Bronchial epithelial cell (primary cell): ENCODE measurements around the gene POU2F3. TPM values are rescaled to one million over a fixed set of nuclear protein-coding genes. Genes with fewer than 3 reads are reported as not detected.

Source experiments
- DNase-seq: peaks from one replicate; pipeline ENCODE4 v3.0.0-alpha.2; 2010; ENCODE audit warnings: low read depth
- FAIRE-seq: peaks from 2 replicates; lab custom pipeline; 2011; peaks lifted over from hg19 to GRCh38; lab: Jason Lieb, UNC
- H3K27me3 ChIP-seq: 2 replicates; pipeline ENCODE4 v1.5.1; 2011; ENCODE audit warnings: low read length; ENCODE audit not compliant: control insufficient read depth, insufficient read depth
- H3K36me3 ChIP-seq: 2 replicates; pipeline ENCODE4 v1.5.1; 2011; ENCODE audit warnings: low read length; ENCODE audit not compliant: control insufficient read depth, insufficient read depth
- H3K4me3 ChIP-seq: 2 replicates; pipeline ENCODE4 v1.5.1; 2011; ENCODE audit warnings: mild to moderate bottlenecking, low read depth, low read length, control low read depth
- total RNA-seq: library from RNA; depleted of rRNA; stranded (reverse); fragments of >200 nt; gene quantifications from 2 replicates; pipeline ENCODE4 v1.2.1, GENCODE V29; 2014
- TF ChIP-seq, protein P1 (sequence below): IDR thresholded peaks from 2 replicates; pipeline ENCODE4 v1.5.1; 2011; ENCODE audit warnings: mild to moderate bottlenecking, moderate library complexity, low read length, control low read depth, inconsistent platforms; ENCODE audit not compliant: insufficient read depth, severe bottlenecking

Gene POU2F3
- total RNA-seq, 1 donor from 2014 or later: not detected

- Histone ChIP-seq H3K4me3 (no peak overlapping the region), H3K36me3 (no peaks in the 10 kb centered on the region), H3K27me3 (peaks cover 2% of the 10 kb centered on the region)
- TF ChIP-seq, protein P1, sequence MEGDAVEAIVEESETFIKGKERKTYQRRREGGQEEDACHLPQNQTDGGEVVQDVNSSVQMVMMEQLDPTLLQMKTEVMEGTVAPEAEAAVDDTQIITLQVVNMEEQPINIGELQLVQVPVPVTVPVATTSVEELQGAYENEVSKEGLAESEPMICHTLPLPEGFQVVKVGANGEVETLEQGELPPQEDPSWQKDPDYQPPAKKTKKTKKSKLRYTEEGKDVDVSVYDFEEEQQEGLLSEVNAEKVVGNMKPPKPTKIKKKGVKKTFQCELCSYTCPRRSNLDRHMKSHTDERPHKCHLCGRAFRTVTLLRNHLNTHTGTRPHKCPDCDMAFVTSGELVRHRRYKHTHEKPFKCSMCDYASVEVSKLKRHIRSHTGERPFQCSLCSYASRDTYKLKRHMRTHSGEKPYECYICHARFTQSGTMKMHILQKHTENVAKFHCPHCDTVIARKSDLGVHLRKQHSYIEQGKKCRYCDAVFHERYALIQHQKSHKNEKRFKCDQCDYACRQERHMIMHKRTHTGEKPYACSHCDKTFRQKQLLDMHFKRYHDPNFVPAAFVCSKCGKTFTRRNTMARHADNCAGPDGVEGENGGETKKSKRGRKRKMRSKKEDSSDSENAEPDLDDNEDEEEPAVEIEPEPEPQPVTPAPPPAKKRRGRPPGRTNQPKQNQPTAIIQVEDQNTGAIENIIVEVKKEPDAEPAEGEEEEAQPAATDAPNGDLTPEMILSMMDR: no peak
- no peak for FAIRE-seq
- no peak for DNase-seq
These were observed 9.4 kb upstream of the POU2F3 start for GRCh38 chr11:120230433-120231071.

DNA sequence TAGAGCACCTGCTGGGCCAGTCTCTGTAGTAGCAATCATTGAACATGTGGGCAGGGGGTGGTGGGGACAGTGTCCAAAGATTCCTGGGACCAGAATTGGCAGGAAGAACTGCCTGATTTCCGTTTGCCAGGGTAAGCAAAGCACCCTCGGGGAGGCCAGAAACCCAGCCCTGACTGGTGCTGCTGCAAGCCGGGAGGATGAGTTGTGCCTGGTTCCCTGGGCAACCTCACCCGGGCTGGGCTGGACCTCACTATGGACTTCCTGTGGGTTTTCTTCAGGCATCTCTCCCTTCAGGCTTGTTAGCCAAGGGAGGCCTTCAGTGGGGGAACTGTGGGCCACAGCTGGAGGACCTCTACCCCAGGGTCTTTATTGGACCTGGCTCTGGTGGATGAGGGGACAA is 8.0 kb upstream of the POU2F3 start:
- DNase-seq: peak; percentile 10
- H3K4me3 ChIP-seq: no peak overlapping the region
- no peak for FAIRE-seq
- peaks cover 2% of the 10 kb centered on the region for H3K27me3 ChIP-seq
- no peaks in the 10 kb centered on the region for H3K36me3 ChIP-seq
- TF ChIP-seq, protein P1: no peak

GRCh38 chr11:120233207-120233803 is 6.6 kb upstream of the POU2F3 start:
- no peak overlapping the region for H3K4me3 ChIP-seq
- no peak for DNase-seq
- no peaks in the 10 kb centered on the region for H3K36me3 ChIP-seq
- no peak for FAIRE-seq
- TF ChIP-seq, protein P1: no peak
- H3K27me3 ChIP-seq: peaks cover 2% of the 10 kb centered on the region

DNA sequence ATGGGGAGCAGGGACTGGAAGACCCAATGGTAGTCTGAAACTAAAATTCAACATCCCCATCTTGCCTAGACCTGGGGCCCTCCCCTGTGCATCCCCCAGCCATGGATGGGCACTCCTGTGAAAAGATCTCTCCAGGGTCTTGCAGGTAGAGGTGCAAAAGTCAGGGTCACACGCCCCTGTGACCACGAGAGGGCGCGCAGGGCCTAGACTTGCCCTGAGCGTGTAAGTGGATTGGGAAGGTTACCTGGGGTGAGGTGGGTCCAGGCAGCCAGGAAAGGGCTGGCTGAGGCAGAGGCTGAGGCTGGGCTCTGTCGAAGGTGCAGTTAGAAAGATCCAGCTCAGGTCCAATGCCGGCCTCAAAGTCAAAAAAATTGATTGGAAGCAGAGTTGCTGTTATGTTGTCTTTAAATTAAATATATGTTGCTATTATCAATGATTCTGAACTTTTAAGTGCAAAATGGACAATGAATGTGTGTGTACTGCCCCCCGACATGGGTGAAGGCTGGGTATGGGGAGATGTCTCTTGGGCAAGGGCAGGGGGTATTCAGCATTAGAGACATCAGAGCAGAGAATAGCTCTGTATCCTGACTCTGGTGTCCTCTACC is 4.8 kb upstream of the POU2F3 start:
- TF ChIP-seq, protein P1: peak; percentile 94
- DNase-seq: peak; percentile 75
- Histone ChIP-seq H3K4me3 (no peak overlapping the region), H3K27me3 (peaks cover 4% of the 10 kb centered on the region), H3K36me3 (no peaks in the 10 kb centered on the region)
- no peak for FAIRE-seq

- no peak overlapping the region for H3K4me3 ChIP-seq
- peak; percentile 71 for DNase-seq
- FAIRE-seq: peak; percentile 83
- no peaks in the 10 kb centered on the region for H3K36me3 ChIP-seq
- H3K27me3 ChIP-seq: peaks cover 10% of the 10 kb centered on the region
- TF ChIP-seq, protein P1: no peak
These were observed 3.5 kb upstream of the POU2F3 start for GRCh38 chr11:120236169-120237107.
